Ovary (tissue), 10 donors: ENCODE data around the gene SUPT6H. TPM values are rescaled to one million over a fixed set of nuclear protein-coding genes. Genes with fewer than 3 reads are reported as not detected.

Source experiments
- DNase-seq, 5 donors: peaks; one replicate each; pipeline ENCODE4 v3.0.0-alpha.2; 2019 to 2020
- H3K27ac ChIP-seq, 2 donors: fragments of 200-600 bp; one replicate each; pipeline versions ENCODE4 v1.5.1 to v1.8.0; 2019 to 2022
- H3K27me3 ChIP-seq: fragments of 200-600 bp; one replicate; pipeline ENCODE4 v1.8.0; 2022
- H3K36me3 ChIP-seq: fragments of 200-600 bp; sonication (generic); one replicate; pipeline ENCODE4 v1.5.1; 2019
- H3K4me1 ChIP-seq: one replicate; pipeline ENCODE4 v1.8.1; 2013; ENCODE audit warnings: mild to moderate bottlenecking, moderate library complexity; ENCODE audit not compliant: insufficient read depth
- H3K4me3 ChIP-seq: fragments of 200-600 bp; sonication (generic); one replicate; pipeline ENCODE4 v1.5.1; 2017
- H3K9me3 ChIP-seq, 2 donors: fragments of 200-600 bp in 1 of 2; sonication (generic) in 1 of 2; one replicate each; pipeline versions ENCODE4 v1.5.1 to v1.8.1; 2013 to 2019; ENCODE audit warnings: mild to moderate bottlenecking in 1 of 2, moderate library complexity in 1 of 2
- EP300 ChIP-seq: sonication (generic); formaldehyde crosslinking; IDR thresholded peaks from one replicate; pipeline ENCODE4 v1.6.1; 2017; ENCODE audit warnings: antibody characterized with exemption
- POLR2A ChIP-seq: fragments of 450-650 bp; IDR thresholded peaks from one replicate; pipeline ENCODE4 v1.6.1; 2017; ENCODE audit warnings: antibody characterized with exemption, mild to moderate bottlenecking, moderate library complexity
- WGBS, 3 donors: extraction: QIAGEN DNeasy Blood & Tissue Kit in 1 of 3; methylation state at CpG; one replicate each; pipeline versions ENCODE4 v1.1.5 to v1.1.7; 2013 to 2017; 5-methylcytosine and 5-hydroxymethylcytosine counted together
- intact Hi-C, 4 donors: fragments of 100-400 bp; cut with DNase I; formaldehyde crosslinking; loops; one replicate each; pipeline versions ENCODE4 v1.11.0 to v1.15.1; 2022 to 2023
- long read RNA-seq, 3 donors: library from polyadenylated mRNA in 2 of 3; unstranded in 2 of 3; transcript quantifications; one replicate each; pipeline ENCODE4 v2.0.0 and lab custom pipeline, GENCODE V29; 2021 to 2026
- polyA plus RNA-seq, 2 donors: library from polyadenylated mRNA; stranded (reverse); fragments of 200-250 nt in 1 of 2; fragments of 350-450 nt in 1 of 2; fragmentation: Illumina TruSeq in 1 of 2; extraction: RNeasy Lipid Tissue Mini Kit (QIAGEN cat#74804) in 1 of 2; gene quantifications; one replicate each; pipeline ENCODE4 v1.2.3, GENCODE V29; 2013 to 2014
- total RNA-seq, 7 donors: library from RNA; depleted of rRNA in 2 of 7; stranded (reverse); fragments of >200 nt in 2 of 7; fragmentation: NEBNext Ultra II Directional in 3 of 7; extraction: Animal tissue kit (Norgen Biotek cat#: 25700) in 3 of 7; gene quantifications; one replicate each; pipeline versions ENCODE4 v1.1.0 to v1.2.4, GENCODE V29; 2016 to 2023
- TF ChIP-seq, protein P1 (sequence below), 3 donors: fragments of 450-650 bp in 2 of 3; fragments of 200-600 bp in 1 of 3; IDR thresholded peaks; one replicate each; pipeline versions ENCODE4 v1.5.1 to v1.8.0; 2016 to 2022; ENCODE audit warnings: antibody characterized with exemption in 3 of 3, mild to moderate bottlenecking in 1 of 3
- donor health status: DM: no; HTN: no; CAD: no; lungs with moderate emphysema.
- donor health status: DM: no; HTN: no; CAD: no.
- donor health status: Bipolar disorder and iron deficiency.
- donor health status: DM: yes; HTN: yes; CAD: no.
- donor health status: DM: no; HTN: no; CAD: no.
- donor health status: DM: yes; HTN: yes; CAD: no.

The SUPT6H gene
- total RNA-seq (10 to 100 TPM; 42.3 to 83.8 (median 67.2) TPM), polyA plus RNA-seq (10 to 100 TPM; 34.8 to 80.1 TPM)
- long read RNA-seq, donor 1, partial matches to known transcripts = 38 of 44 reads
- long read RNA-seq, donor 1, other reads (novel, unspliced or antisense) = 6 of 44 reads
- long read RNA-seq, donor 2, full-length matches to known transcripts = 3 of 9 reads
- long read RNA-seq, donor 2, partial matches to known transcripts = 6 of 9 reads
- long read RNA-seq, donor 2, other reads (novel, unspliced or antisense) = 0 of 9 reads
- long read RNA-seq, donor 3, full-length matches to known transcripts = 73 of 140 reads
- long read RNA-seq, donor 3, partial matches to known transcripts = 48 of 140 reads
- long read RNA-seq, donor 3, other reads (novel, unspliced or antisense) = 19 of 140 reads

- no peaks in the 10 kb centered on the region for H3K36me3 ChIP-seq
- H3K4me3 ChIP-seq = peak within 1 kb of the TSS; percentile 83
- H3K4me1 ChIP-seq = peaks cover 6% of the 10 kb centered on the region
- H3K27me3 ChIP-seq = no peaks in the 10 kb centered on the region
- no peaks in the 10 kb centered on the region for H3K9me3 ChIP-seq
- DNase-seq = peak; percentile 87 to 94 (median 92)
- H3K27ac ChIP-seq = peak within 1 kb of the TSS; percentile 82 to 96
- 0 to 1% (median 0%) methylated on average over 66 of the region's 66 CpGs for WGBS, 3 donors
- TF ChIP-seq, protein P1, sequence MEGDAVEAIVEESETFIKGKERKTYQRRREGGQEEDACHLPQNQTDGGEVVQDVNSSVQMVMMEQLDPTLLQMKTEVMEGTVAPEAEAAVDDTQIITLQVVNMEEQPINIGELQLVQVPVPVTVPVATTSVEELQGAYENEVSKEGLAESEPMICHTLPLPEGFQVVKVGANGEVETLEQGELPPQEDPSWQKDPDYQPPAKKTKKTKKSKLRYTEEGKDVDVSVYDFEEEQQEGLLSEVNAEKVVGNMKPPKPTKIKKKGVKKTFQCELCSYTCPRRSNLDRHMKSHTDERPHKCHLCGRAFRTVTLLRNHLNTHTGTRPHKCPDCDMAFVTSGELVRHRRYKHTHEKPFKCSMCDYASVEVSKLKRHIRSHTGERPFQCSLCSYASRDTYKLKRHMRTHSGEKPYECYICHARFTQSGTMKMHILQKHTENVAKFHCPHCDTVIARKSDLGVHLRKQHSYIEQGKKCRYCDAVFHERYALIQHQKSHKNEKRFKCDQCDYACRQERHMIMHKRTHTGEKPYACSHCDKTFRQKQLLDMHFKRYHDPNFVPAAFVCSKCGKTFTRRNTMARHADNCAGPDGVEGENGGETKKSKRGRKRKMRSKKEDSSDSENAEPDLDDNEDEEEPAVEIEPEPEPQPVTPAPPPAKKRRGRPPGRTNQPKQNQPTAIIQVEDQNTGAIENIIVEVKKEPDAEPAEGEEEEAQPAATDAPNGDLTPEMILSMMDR (IDR thresholded peaks at IDR 0.05) = no peak
- peak; percentile 92 for TF ChIP-seq POLR2A
- intact Hi-C loops = loop anchor here in 1 of 4 donors (5.0 kb wide), 1 partner anchor 55 kb away; the partner anchor contains the start of genes RAB34 and RPL23A
Measured at GRCh38 chr17:28661635-28662526, at the start of gene SUPT6H, which contains the start of gene SDF2. Gene SUPT6H, plus strand, starts transcription at chr17:28662205. Its CDS starts 11,197 bp downstream, at chr17:28673402. Gene SDF2, minus strand, starts transcription at chr17:28661906. Its CDS starts 30 bp downstream, at chr17:28661876.

DNA sequence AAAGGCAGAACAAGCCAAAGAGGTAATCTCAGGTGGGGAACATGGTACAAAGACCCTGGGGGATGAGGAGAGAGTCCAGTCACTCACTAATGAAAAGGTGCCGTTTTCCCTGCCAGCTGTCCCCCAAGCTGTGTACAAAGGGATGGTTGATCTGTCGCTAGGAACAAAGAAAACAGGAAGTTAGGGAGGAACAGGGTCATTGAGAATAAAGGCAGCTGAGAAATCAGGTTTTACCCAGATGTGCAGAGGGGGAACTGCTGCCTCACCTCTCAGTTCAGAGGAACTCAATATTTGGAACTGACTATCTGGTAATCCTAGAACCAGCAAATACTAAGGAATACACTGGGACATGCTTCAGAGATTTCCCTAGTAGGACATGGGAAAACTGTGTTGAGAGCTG is 49.5 kb upstream of the SUPT6H start:
- H3K27me3 ChIP-seq = no peaks in the 10 kb centered on the region
- intact Hi-C loops = loop anchor here in 3 of 4 donors (2.0 to 5.0 kb wide), 2 partner anchors 58 to 115 kb away; no protein-coding TSS in a partner anchor
- no peak for DNase-seq
- H3K27ac ChIP-seq = no peak overlapping the region
- H3K9me3 ChIP-seq = no peaks in the 10 kb centered on the region
- 39 to 67% (median 62%) methylated on average over 2 of the region's 2 CpGs for WGBS, 3 donors
- no peak overlapping the region for H3K4me3 ChIP-seq
- TF ChIP-seq EP300 (no peak), POLR2A (no peak)
- TF ChIP-seq, protein P1 (IDR thresholded peaks at IDR 0.05) = no peak
- H3K4me1 ChIP-seq = no peaks in the 10 kb centered on the region
- no peaks in the 10 kb centered on the region for H3K36me3 ChIP-seq

GRCh38 chr17:28612936-28613872 is 48.8 kb upstream of the SUPT6H start:
- H3K27ac ChIP-seq = no peak overlapping the region
- no peak overlapping the region for H3K4me3 ChIP-seq
- no peaks in the 10 kb centered on the region for H3K36me3 ChIP-seq
- 67 to 73% (median 69%) methylated on average over 6 of the region's 6 CpGs for WGBS, 3 donors
- H3K4me1 ChIP-seq = no peaks in the 10 kb centered on the region
- no peaks in the 10 kb centered on the region for H3K9me3 ChIP-seq
- no peaks in the 10 kb centered on the region for H3K27me3 ChIP-seq
- intact Hi-C loops = loop anchor here in 3 of 4 donors (2.0 to 5.0 kb wide), 2 partner anchors 58 to 116 kb away; no protein-coding TSS in a partner anchor
- peak in 1 of 5 donors; percentile 41 for DNase-seq
- TF ChIP-seq, protein P1 (IDR thresholded peaks at IDR 0.05) = peak; percentile 12 to 48 (median 38)
- TF ChIP-seq POLR2A = no peak
